RPMI7951 (cell line): ENCODE data around the gene GPHB5. TPM values are rescaled to one million over a fixed set of nuclear protein-coding genes. Genes with fewer than 3 reads are reported as not detected.

Experiments used
- total RNA-seq: library from RNA; depleted of rRNA; stranded (reverse); fragments of >200 nt; shearing (Covaris generic); gene quantifications from 2 replicates; pipeline ENCODE4 v1.2.3, GENCODE V29; 2014; rRNA removed

The GPHB5 gene
- total RNA-seq, 1 experiment from 2014 or later, result not detected

Other genes with a start within 250 kb of the GPHB5 start
- 0.10 and 0.12 TPM in 2 replicates for gene RHOJ, start 114.5 kb downstream of the GPHB5 start, total RNA-seq
- gene PPP2R5E, start 224.4 kb upstream of the GPHB5 start, total RNA-seq, result 17.6 and 21.9 TPM in 2 replicates